Vagina (tissue), 2 donors: ENCODE measurements around the gene ZBTB7C.

Source experiments
- POLR2A ChIP-seq, 2 donors: fragments of 450-650 bp; IDR thresholded peaks; one replicate each; pipeline ENCODE4 v1.6.1; 2017; ENCODE audit warnings: antibody characterized with exemption in 2 of 2, mild to moderate bottlenecking in 2 of 2, moderate library complexity in 2 of 2
- POLR2AphosphoS5 ChIP-seq, 2 donors: sonication (generic); formaldehyde crosslinking; IDR thresholded peaks; one replicate each; pipeline ENCODE4 v1.9.0; 2017; ENCODE audit warnings: antibody characterized with exemption in 2 of 2, mild to moderate bottlenecking in 2 of 2, low read depth in 1 of 2; ENCODE audit not compliant: insufficient read depth in 1 of 2
- TF ChIP-seq, protein P1 (sequence below), 3 experiments: fragments of 450-650 bp in 2 of 3; fragments of 200-600 bp in 1 of 3; sonication (generic) in 1 of 3; IDR thresholded peaks; one replicate each; pipeline ENCODE4 v1.5.1; 2017 to 2019; ENCODE audit warnings: antibody characterized with exemption in 3 of 3, mild to moderate bottlenecking in 2 of 3, moderate library complexity in 2 of 3

DNA sequence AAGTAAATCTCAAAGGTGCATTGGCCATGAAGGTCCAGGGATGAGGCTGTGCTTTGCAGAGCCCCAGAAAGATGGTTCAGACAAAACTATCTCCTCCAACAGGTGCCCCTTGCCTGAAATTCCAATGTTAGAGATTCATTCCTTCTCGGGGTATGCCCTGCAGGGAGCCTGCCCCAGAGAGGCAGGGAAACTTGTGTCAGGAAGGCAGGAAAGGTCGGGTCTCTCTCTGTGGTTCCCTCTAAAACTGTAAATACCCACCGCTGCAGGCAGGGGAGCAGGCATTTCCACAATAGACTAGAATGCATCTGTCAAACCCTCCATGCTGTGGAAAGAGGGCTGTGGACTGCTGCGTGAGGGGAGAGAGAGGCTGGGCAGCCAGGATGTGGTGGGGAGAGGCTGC is 271.0 kb downstream of the ZBTB7C start:
- TF ChIP-seq POLR2A (IDR thresholded peaks at IDR 0.05) (no peak), POLR2AphosphoS5 (IDR thresholded peaks at IDR 0.05; ENCODE audit: insufficient read depth in 1 of 2, low read depth in 1 of 2) (no peak)
- TF ChIP-seq, protein P1, sequence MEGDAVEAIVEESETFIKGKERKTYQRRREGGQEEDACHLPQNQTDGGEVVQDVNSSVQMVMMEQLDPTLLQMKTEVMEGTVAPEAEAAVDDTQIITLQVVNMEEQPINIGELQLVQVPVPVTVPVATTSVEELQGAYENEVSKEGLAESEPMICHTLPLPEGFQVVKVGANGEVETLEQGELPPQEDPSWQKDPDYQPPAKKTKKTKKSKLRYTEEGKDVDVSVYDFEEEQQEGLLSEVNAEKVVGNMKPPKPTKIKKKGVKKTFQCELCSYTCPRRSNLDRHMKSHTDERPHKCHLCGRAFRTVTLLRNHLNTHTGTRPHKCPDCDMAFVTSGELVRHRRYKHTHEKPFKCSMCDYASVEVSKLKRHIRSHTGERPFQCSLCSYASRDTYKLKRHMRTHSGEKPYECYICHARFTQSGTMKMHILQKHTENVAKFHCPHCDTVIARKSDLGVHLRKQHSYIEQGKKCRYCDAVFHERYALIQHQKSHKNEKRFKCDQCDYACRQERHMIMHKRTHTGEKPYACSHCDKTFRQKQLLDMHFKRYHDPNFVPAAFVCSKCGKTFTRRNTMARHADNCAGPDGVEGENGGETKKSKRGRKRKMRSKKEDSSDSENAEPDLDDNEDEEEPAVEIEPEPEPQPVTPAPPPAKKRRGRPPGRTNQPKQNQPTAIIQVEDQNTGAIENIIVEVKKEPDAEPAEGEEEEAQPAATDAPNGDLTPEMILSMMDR (IDR thresholded peaks at IDR 0.05), result no peak
